Mammary epithelial cell (primary cell): ENCODE results near the gene DYRK1A.

Experiments
- EZH2 ChIP-seq: IDR thresholded peaks from 2 replicates; pipeline ENCODE4 v1.6.1; 2012; ENCODE audit warnings: low read length, inconsistent platforms, borderline replicate concordance
- TF ChIP-seq, protein P1 (sequence below), 2 donors: IDR thresholded peaks in 1 of 2; conservative IDR thresholded peaks in 1 of 2; 2 replicates each; pipeline ENCODE4 v1.5.1; 2011 to 2012; ENCODE audit warnings: inconsistent platforms in 2 of 2, low read length in 2 of 2, mild to moderate bottlenecking in 2 of 2, control low read depth in 1 of 2, low read depth in 1 of 2; ENCODE audit not compliant: insufficient read depth in 1 of 2; ENCODE audit errors: extremely low read depth in 1 of 2

DNA sequence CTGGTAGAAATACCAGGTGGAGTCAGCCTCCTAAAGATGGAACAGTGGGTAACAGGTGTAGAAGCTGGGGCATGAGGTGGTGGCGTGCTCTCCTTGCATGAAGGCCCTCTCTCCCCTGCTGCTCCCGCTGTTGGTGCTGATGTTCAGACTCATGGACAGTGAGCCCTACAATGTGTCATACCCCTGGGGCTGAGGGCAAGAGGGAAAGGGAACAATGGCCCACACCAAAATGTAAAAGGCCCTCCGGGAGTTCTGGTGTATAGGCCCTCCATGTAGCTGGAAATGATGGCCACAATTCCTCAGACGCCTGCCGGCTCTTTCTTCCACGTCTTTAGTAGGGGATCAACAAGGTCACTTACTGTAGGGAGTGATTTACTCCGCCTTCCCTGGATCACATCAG is 194.9 kb downstream of the DYRK1A start:
- TF ChIP-seq, protein P1, sequence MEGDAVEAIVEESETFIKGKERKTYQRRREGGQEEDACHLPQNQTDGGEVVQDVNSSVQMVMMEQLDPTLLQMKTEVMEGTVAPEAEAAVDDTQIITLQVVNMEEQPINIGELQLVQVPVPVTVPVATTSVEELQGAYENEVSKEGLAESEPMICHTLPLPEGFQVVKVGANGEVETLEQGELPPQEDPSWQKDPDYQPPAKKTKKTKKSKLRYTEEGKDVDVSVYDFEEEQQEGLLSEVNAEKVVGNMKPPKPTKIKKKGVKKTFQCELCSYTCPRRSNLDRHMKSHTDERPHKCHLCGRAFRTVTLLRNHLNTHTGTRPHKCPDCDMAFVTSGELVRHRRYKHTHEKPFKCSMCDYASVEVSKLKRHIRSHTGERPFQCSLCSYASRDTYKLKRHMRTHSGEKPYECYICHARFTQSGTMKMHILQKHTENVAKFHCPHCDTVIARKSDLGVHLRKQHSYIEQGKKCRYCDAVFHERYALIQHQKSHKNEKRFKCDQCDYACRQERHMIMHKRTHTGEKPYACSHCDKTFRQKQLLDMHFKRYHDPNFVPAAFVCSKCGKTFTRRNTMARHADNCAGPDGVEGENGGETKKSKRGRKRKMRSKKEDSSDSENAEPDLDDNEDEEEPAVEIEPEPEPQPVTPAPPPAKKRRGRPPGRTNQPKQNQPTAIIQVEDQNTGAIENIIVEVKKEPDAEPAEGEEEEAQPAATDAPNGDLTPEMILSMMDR (conservative IDR thresholded peaks at IDR 0.05 in 1 of 2, IDR thresholded peaks at IDR 0.05 in 1 of 2; ENCODE audit: extremely low read depth in 1 of 2, insufficient read depth in 1 of 2, low read depth in 1 of 2, low read length in 2 of 2): no peak
- no peak for TF ChIP-seq EZH2
